ENCODE measurements around the gene ALMS1. TPM values are rescaled to one million over a fixed set of nuclear protein-coding genes. Genes with fewer than 3 reads are reported as not detected.
"Not testable (repeated sequence)": the region's sequence is repeated elsewhere in the genome, so short reads cannot be mapped to it uniquely, and the experiment has no call there.

ALMS1 gene
- total and polyA plus RNA-seq, 2 of the 4 experiments (the other 2 are of a cell fraction) = 20.8 to 52.8 TPM

- H4K91ac ChIP-seq (ENCODE audit: insufficient read depth, low read depth, low read length); H3K4me1 ChIP-seq (ENCODE audit: control insufficient read depth, insufficient read depth, low read length); CTCF ChIA-PET; intact Hi-C loops (cut with micrococcal nuclease); H3K18ac ChIP-seq (ENCODE audit: low read depth, low read length); H3K27ac ChIP-seq (ENCODE audit: insufficient read depth, low read length); H4K20me1 ChIP-seq (ENCODE audit: insufficient read depth, low read length); H3K9ac ChIP-seq (ENCODE audit: low read depth, low read length); H4K5ac ChIP-seq (ENCODE audit: low read depth, low read length); H2BK15ac ChIP-seq (ENCODE audit: low read depth, low read length); POLR2A ChIA-PET (ENCODE audit: unreplicated experiment); H4K8ac ChIP-seq (ENCODE audit: low read depth in 2 of 2, low read length in 2 of 2); H2BK5ac ChIP-seq (ENCODE audit: low read depth, low read length, poor library complexity, severe bottlenecking); DNase-seq; H3K36me3 ChIP-seq (ENCODE audit: control insufficient read depth, insufficient read depth, low read length); H3K4me2 ChIP-seq (ENCODE audit: low read depth, low read length); H3K4ac ChIP-seq (ENCODE audit: low read depth, low read length); H3K23ac ChIP-seq (ENCODE audit: low read depth, low read length); dilution Hi-C loops (cut with HindIII; ENCODE audit: low sequenced_read_pairs, unreplicated experiment); H2BK20ac ChIP-seq (ENCODE audit: low read depth, low read length); H2AFZ ChIP-seq (replicated peaks; ENCODE audit: low read length, poor library complexity); H3K14ac ChIP-seq (replicated peaks; ENCODE audit: low read depth, low read length); H2BK120ac ChIP-seq (ENCODE audit: low read depth, low read length); BruUV-seq (replicated peaks); ATAC-seq (ENCODE audit: low read depth); H2AK9ac ChIP-seq (replicated peaks; ENCODE audit: low read depth, low read length, poor library complexity); H3K9me3 ChIP-seq (ENCODE audit: control insufficient read depth, insufficient read depth, low read length); H3K27me3 ChIP-seq (ENCODE audit: control insufficient read depth, insufficient read depth, low read length); H3K9me1 ChIP-seq (ENCODE audit: insufficient read depth, low read length); H2AK5ac ChIP-seq (ENCODE audit: low read depth, low read length); H3K56ac ChIP-seq (ENCODE audit: extremely low read depth, insufficient read depth, low read length); H3K4me3 ChIP-seq (ENCODE audit: insufficient read depth, low read depth, low read length); H3K79me1 ChIP-seq (ENCODE audit: low read depth in 1 of 2, low read length in 2 of 2): not testable (repeated sequence)
- in situ Hi-C loops (cut with MboI; ENCODE audit: low sequenced_read_pairs) = loop anchor here (25.0 kb wide), 1 partner anchor 93 kb away; no protein-coding TSS in a partner anchor
- no CpG with 5 or more reads among the region's 2 CpGs for WGBS, 2 experiments (ENCODE audit: extremely low coverage in 2 of 2, insufficient read length in 1 of 2)
Measured at GRCh38 chr2:73504850-73505249, 119.2 kb downstream of the ALMS1 start.

GRCh38 chr2:73510470-73510869 lies 124.8 kb downstream of the ALMS1 start:
- H3K4me3 ChIP-seq (ENCODE audit: insufficient read depth, low read depth, low read length); POLR2A ChIA-PET (ENCODE audit: unreplicated experiment); dilution Hi-C loops (cut with HindIII; ENCODE audit: low sequenced_read_pairs, unreplicated experiment); H3K79me1 ChIP-seq (ENCODE audit: low read depth in 1 of 2, low read length in 2 of 2); H3K23ac ChIP-seq (ENCODE audit: low read depth, low read length); DNase-seq; H2AFZ ChIP-seq (replicated peaks; ENCODE audit: low read length, poor library complexity); H3K14ac ChIP-seq (replicated peaks; ENCODE audit: low read depth, low read length); BruUV-seq (replicated peaks); H3K36me3 ChIP-seq (ENCODE audit: control insufficient read depth, insufficient read depth, low read length); ATAC-seq (ENCODE audit: low read depth); H3K4me1 ChIP-seq (ENCODE audit: control insufficient read depth, insufficient read depth, low read length); H3K4me2 ChIP-seq (ENCODE audit: low read depth, low read length); H3K56ac ChIP-seq (ENCODE audit: extremely low read depth, insufficient read depth, low read length); H3K27ac ChIP-seq (ENCODE audit: insufficient read depth, low read length); H2BK20ac ChIP-seq (ENCODE audit: low read depth, low read length); H3K9me1 ChIP-seq (ENCODE audit: insufficient read depth, low read length); H3K9ac ChIP-seq (ENCODE audit: low read depth, low read length); H2BK120ac ChIP-seq (ENCODE audit: low read depth, low read length); H2AK5ac ChIP-seq (ENCODE audit: low read depth, low read length); H3K4ac ChIP-seq (ENCODE audit: low read depth, low read length); CTCF ChIA-PET; H4K91ac ChIP-seq (ENCODE audit: insufficient read depth, low read depth, low read length); H2BK5ac ChIP-seq (ENCODE audit: low read depth, low read length, poor library complexity, severe bottlenecking); H4K5ac ChIP-seq (ENCODE audit: low read depth, low read length); H3K9me3 ChIP-seq (ENCODE audit: control insufficient read depth, insufficient read depth, low read length); H3K27me3 ChIP-seq (ENCODE audit: control insufficient read depth, insufficient read depth, low read length); H4K20me1 ChIP-seq (ENCODE audit: insufficient read depth, low read length); intact Hi-C loops (cut with micrococcal nuclease); H2AK9ac ChIP-seq (replicated peaks; ENCODE audit: low read depth, low read length, poor library complexity); H3K18ac ChIP-seq (ENCODE audit: low read depth, low read length); H2BK15ac ChIP-seq (ENCODE audit: low read depth, low read length); H4K8ac ChIP-seq (ENCODE audit: low read depth in 2 of 2, low read length in 2 of 2): not testable (repeated sequence)
- no CpG with 5 or more reads among the region's 5 CpGs for WGBS, 2 experiments (ENCODE audit: extremely low coverage in 2 of 2, insufficient read length in 1 of 2)
- in situ Hi-C loops (cut with MboI; ENCODE audit: low sequenced_read_pairs) = loop anchor here (25.0 kb wide), 1 partner anchor 98 kb away; no protein-coding TSS in a partner anchor

All from IMR-90 (cell line).